Measurements from ENCODE around the gene NGEF. TPM values are rescaled to one million over a fixed set of nuclear protein-coding genes. Genes with fewer than 3 reads are reported as not detected.
"Not testable (repeated sequence)": the region's sequence is repeated elsewhere in the genome, so short reads cannot be mapped to it uniquely, and the experiment has no call there.

The NGEF gene
- polyA plus RNA-seq, 1 experiment, result 0.10 TPM

GRCh38 chr2:233023761-233024410, 10.8 kb upstream of the NGEF start:
- TF ChIP-seq CTCF (IDR thresholded peaks at IDR 0.05; ENCODE audit: low read depth, low read length), result no peak
- CTCF ChIA-PET, result interaction anchor here (1.5 kb wide), 1 partner anchor 29 kb away, joined by 3 read pairs; no protein-coding TSS in a partner anchor
- no peaks in the 10 kb centered on the region for H3K9me3 ChIP-seq (ENCODE audit: control insufficient read depth, insufficient read depth, low read length)
- H3K4me3 ChIP-seq (ENCODE audit: low read depth, low read length), result no peak overlapping the region
- POLR2A ChIA-PET, result no interaction called here
- H3K27ac ChIP-seq (ENCODE audit: low read depth, low read length), result no peak overlapping the region
- peaks cover 3% of the 10 kb centered on the region for H3K27me3 ChIP-seq (ENCODE audit: control insufficient read depth, insufficient read depth, low read length)
- DNase-seq (ENCODE audit: low read depth, low spot score), result no peak

- H3K27ac ChIP-seq (ENCODE audit: low read depth, low read length), result no peak overlapping the region
- no peak for TF ChIP-seq CTCF (IDR thresholded peaks at IDR 0.05; ENCODE audit: low read depth, low read length)
- no peak overlapping the region for H3K4me3 ChIP-seq (ENCODE audit: low read depth, low read length)
- peaks cover 3% of the 10 kb centered on the region for H3K27me3 ChIP-seq (ENCODE audit: control insufficient read depth, insufficient read depth, low read length)
- POLR2A ChIA-PET, result no interaction called here
- CTCF ChIA-PET, result interaction anchor here (1.5 kb wide), 1 partner anchor 30 kb away, joined by 3 read pairs; no protein-coding TSS in a partner anchor
- no peak for DNase-seq (ENCODE audit: low read depth, low spot score)
- no peaks in the 10 kb centered on the region for H3K9me3 ChIP-seq (ENCODE audit: control insufficient read depth, insufficient read depth, low read length)
These were observed 10.1 kb upstream of the NGEF start for GRCh38 chr2:233023007-233023760.

GRCh38 chr2:233022561-233022960, 9.5 kb upstream of the NGEF start:
- TF ChIP-seq CTCF (IDR thresholded peaks at IDR 0.05; ENCODE audit: low read depth, low read length), result no peak
- no peaks in the 10 kb centered on the region for H3K9me3 ChIP-seq (ENCODE audit: control insufficient read depth, insufficient read depth, low read length)
- POLR2A ChIA-PET, result no interaction called here
- no peak overlapping the region for H3K4me3 ChIP-seq (ENCODE audit: low read depth, low read length)
- no peak for DNase-seq (ENCODE audit: low read depth, low spot score)
- no peak overlapping the region for H3K27ac ChIP-seq (ENCODE audit: low read depth, low read length)
- CTCF ChIA-PET, result interaction anchor here (1.1 kb wide), 1 partner anchor 31 kb away, joined by 5 read pairs; no protein-coding TSS in a partner anchor
- H3K27me3 ChIP-seq (ENCODE audit: control insufficient read depth, insufficient read depth, low read length), result peaks cover 3% of the 10 kb centered on the region

- no peak overlapping the region for H3K27ac ChIP-seq (ENCODE audit: low read depth, low read length)
- TF ChIP-seq CTCF (IDR thresholded peaks at IDR 0.05; ENCODE audit: low read depth, low read length), result no peak
- H3K27me3 ChIP-seq (ENCODE audit: control insufficient read depth, insufficient read depth, low read length), result peaks cover 3% of the 10 kb centered on the region
- CTCF ChIA-PET, result interaction anchor here (1.1 kb wide), 1 partner anchor 32 kb away, joined by 5 read pairs; no protein-coding TSS in a partner anchor
- no peak overlapping the region for H3K4me3 ChIP-seq (ENCODE audit: low read depth, low read length)
- no peak for DNase-seq (ENCODE audit: low read depth, low spot score)
- POLR2A ChIA-PET, result no interaction called here
- no peaks in the 10 kb centered on the region for H3K9me3 ChIP-seq (ENCODE audit: control insufficient read depth, insufficient read depth, low read length)
These were observed 8.7 kb upstream of the NGEF start for GRCh38 chr2:233021771-233022170.

GRCh38 chr2:233020454-233020853, 7.4 kb upstream of the NGEF start:
- Histone ChIP-seq H3K9me3 (ENCODE audit: control insufficient read depth, insufficient read depth, low read length) (no peaks in the 10 kb centered on the region), H3K27ac (ENCODE audit: low read depth, low read length) (no peak overlapping the region), H3K27me3 (ENCODE audit: control insufficient read depth, insufficient read depth, low read length) (peaks cover 3% of the 10 kb centered on the region), H3K4me3 (ENCODE audit: low read depth, low read length) (no peak overlapping the region)
- ChIA-PET CTCF (interaction anchor here (0.5 to 1.1 kb wide), 2 partner anchors 8 to 32 kb away, joined by 3 read pairs; no protein-coding TSS in a partner anchor), POLR2A (no interaction called here)
- TF ChIP-seq CTCF (IDR thresholded peaks at IDR 0.05; ENCODE audit: low read depth, low read length), result no peak
- DNase-seq (ENCODE audit: low read depth, low spot score), result no peak

- POLR2A ChIA-PET; H3K27ac ChIP-seq (ENCODE audit: low read depth, low read length); H3K27me3 ChIP-seq (ENCODE audit: control insufficient read depth, insufficient read depth, low read length); CTCF ChIA-PET; DNase-seq (ENCODE audit: low read depth, low spot score); H3K9me3 ChIP-seq (ENCODE audit: control insufficient read depth, insufficient read depth, low read length); H3K4me3 ChIP-seq (ENCODE audit: low read depth, low read length): not testable (repeated sequence)
These were observed 6.6 kb upstream of the NGEF start for GRCh38 chr2:233019610-233020009.

All from AG04450 (cell line).